ENCODE measurements around the gene CDC40. TPM values are rescaled to one million over a fixed set of nuclear protein-coding genes. Genes with fewer than 3 reads are reported as not detected.

Gene CDC40
- total RNA-seq, 1 experiment from 2014 or later, result 26.2 TPM

DNA sequence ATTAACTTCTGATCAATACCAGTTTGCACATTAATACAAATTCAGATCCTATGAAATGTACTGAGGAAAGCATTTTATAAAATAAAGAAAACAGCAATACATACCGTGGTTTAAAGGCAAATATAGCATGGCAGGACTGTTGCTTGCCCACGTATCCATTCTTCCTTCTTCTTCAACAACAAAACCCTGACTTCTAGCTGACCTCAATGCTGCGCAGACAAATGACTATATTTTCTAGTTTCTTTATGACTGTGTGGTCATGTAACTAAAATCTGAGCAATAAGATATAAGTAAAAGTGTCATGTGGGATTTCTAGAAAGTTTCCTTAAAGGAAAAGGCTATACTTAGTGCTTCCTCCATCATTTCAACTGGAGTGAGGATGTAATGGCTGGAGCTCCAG lies 85.0 kb downstream of the CDC40 start:
- no peak overlapping the region for H3K4me3 ChIP-seq (replicated peaks in 1 of 2; ENCODE audit: low read depth in 1 of 2, low read length in 2 of 2)
- ChIA-PET RAD21 (ENCODE audit: low non-redundant PET in 1 of 2, low total read pairs in 2 of 2, uncharacterized antibody in 2 of 2, unreplicated experiment in 2 of 2) (no interaction called here), CTCF (no interaction called here), POLR2A (no interaction called here)
- ATAC-seq (no peak), DNase-seq (ENCODE audit: low read depth, low spot score) (no peak)
- BruUV-seq (replicated peaks), result no TSS peak
- no peak overlapping the region for H3K4me2 ChIP-seq (ENCODE audit: low read length)
- TF ChIP-seq ZFX (IDR thresholded peaks at IDR 0.05), result no peak
- TF ChIP-seq CEBPB (IDR thresholded peaks at IDR 0.05; ENCODE audit: low read depth), result no peak
- no peak for TF ChIP-seq POLR2AphosphoS5 (IDR thresholded peaks at IDR 0.05; ENCODE audit: low read depth, low read length)
- TF ChIP-seq, protein P1, sequence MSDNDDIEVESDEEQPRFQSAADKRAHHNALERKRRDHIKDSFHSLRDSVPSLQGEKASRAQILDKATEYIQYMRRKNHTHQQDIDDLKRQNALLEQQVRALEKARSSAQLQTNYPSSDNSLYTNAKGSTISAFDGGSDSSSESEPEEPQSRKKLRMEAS (IDR thresholded peaks at IDR 0.05), result no peak
- TF ChIP-seq ELF1 (IDR thresholded peaks at IDR 0.05; ENCODE audit: borderline replicate concordance, low read depth), result no peak
- TF ChIP-seq, protein P2, sequence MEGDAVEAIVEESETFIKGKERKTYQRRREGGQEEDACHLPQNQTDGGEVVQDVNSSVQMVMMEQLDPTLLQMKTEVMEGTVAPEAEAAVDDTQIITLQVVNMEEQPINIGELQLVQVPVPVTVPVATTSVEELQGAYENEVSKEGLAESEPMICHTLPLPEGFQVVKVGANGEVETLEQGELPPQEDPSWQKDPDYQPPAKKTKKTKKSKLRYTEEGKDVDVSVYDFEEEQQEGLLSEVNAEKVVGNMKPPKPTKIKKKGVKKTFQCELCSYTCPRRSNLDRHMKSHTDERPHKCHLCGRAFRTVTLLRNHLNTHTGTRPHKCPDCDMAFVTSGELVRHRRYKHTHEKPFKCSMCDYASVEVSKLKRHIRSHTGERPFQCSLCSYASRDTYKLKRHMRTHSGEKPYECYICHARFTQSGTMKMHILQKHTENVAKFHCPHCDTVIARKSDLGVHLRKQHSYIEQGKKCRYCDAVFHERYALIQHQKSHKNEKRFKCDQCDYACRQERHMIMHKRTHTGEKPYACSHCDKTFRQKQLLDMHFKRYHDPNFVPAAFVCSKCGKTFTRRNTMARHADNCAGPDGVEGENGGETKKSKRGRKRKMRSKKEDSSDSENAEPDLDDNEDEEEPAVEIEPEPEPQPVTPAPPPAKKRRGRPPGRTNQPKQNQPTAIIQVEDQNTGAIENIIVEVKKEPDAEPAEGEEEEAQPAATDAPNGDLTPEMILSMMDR (IDR thresholded peaks at IDR 0.05 in 2 of 3, conservative IDR thresholded peaks at IDR 0.05 in 1 of 3; ENCODE audit: borderline replicate concordance in 1 of 3, insufficient read depth in 1 of 3, low read depth in 2 of 3, low read length in 2 of 3), result no peak
- no peak for TF ChIP-seq EZH2 (IDR thresholded peaks at IDR 0.05)
- no peak for TF ChIP-seq YY1 (IDR thresholded peaks at IDR 0.05; ENCODE audit: extremely low read depth, insufficient replicate concordance, low read depth, low read length)
- TF ChIP-seq TCF7L2 (IDR thresholded peaks at IDR 0.05; ENCODE audit: borderline replicate concordance, extremely low read depth, insufficient read depth, insufficient read length), result no peak
- no peak for TF ChIP-seq RAD21 (IDR thresholded peaks at IDR 0.05; ENCODE audit: low read depth)
- TF ChIP-seq, protein P3, sequence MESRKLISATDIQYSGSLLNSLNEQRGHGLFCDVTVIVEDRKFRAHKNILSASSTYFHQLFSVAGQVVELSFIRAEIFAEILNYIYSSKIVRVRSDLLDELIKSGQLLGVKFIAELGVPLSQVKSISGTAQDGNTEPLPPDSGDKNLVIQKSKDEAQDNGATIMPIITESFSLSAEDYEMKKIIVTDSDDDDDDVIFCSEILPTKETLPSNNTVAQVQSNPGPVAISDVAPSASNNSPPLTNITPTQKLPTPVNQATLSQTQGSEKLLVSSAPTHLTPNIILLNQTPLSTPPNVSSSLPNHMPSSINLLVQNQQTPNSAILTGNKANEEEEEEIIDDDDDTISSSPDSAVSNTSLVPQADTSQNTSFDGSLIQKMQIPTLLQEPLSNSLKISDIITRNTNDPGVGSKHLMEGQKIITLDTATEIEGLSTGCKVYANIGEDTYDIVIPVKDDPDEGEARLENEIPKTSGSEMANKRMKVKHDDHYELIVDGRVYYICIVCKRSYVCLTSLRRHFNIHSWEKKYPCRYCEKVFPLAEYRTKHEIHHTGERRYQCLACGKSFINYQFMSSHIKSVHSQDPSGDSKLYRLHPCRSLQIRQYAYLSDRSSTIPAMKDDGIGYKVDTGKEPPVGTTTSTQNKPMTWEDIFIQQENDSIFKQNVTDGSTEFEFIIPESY (IDR thresholded peaks at IDR 0.05; ENCODE audit: extremely low read depth, insufficient replicate concordance, low read length), result no peak
- no peak for TF ChIP-seq ZNF274 (IDR thresholded peaks at IDR 0.05; ENCODE audit: low read depth, low read length)
- no peak for TF ChIP-seq SP1 (IDR thresholded peaks at IDR 0.05; ENCODE audit: low read depth)
- no peaks in the 10 kb centered on the region for H3K9me3 ChIP-seq (ENCODE audit: control insufficient read depth in 1 of 2, insufficient read depth in 1 of 2, low read depth in 1 of 2, low read length in 2 of 2)
- H3K36me3 ChIP-seq (ENCODE audit: control insufficient read depth in 1 of 2, insufficient read depth in 2 of 2, low read length in 2 of 2), result no peaks in the 10 kb centered on the region
- H3K9me2 ChIP-seq (ENCODE audit: insufficient read depth), result no peaks in the 10 kb centered on the region
- H4K20me1 ChIP-seq (ENCODE audit: insufficient read depth), result no peaks in the 10 kb centered on the region
- intact Hi-C loops (cut with micrococcal nuclease), result no loop called here
- no peak overlapping the region for H2AFZ ChIP-seq (ENCODE audit: low read depth, low read length, poor library complexity, severe bottlenecking)
- no peak overlapping the region for H3K9ac ChIP-seq (ENCODE audit: low read length)
- H3K27me3 ChIP-seq (ENCODE audit: insufficient read depth, low read length), result no peaks in the 10 kb centered on the region
- no peak overlapping the region for H3K27ac ChIP-seq (ENCODE audit: low read depth, low read length)
- H3K79me2 ChIP-seq (ENCODE audit: insufficient read depth, low read length), result no peaks in the 10 kb centered on the region
- H3K4me1 ChIP-seq (ENCODE audit: control insufficient read depth in 1 of 2, insufficient read depth in 2 of 2, low read length in 2 of 2), result no peaks in the 10 kb centered on the region

Measured in HCT116 (cell line).